T follicular helper cell (primary cell): ENCODE results near the gene ARHGAP6.

Experiments
- DNase-seq: peaks from one replicate; pipeline ENCODE4 v3.0.0-alpha.2; 2020; ENCODE audit warnings: low read depth
- total RNA-seq, 2 experiments: gene quantifications; one replicate each; lab custom pipeline; 2026; lab: John Stamatoyannopoulos, UW

The ARHGAP6 gene
- 0 reads per million in 2 experiments for total RNA-seq

GRCh38 chrX:11665168-11666111 lies at the start of gene ARHGAP6:
Gene ARHGAP6 (minus strand): TSS chrX:11665920. CDS start chrX:11664828, 1,092 bp downstream.
- DNase-seq = no peak

- no peak for DNase-seq
Measured at GRCh38 chrX:11704725-11705495, 39.2 kb upstream of the ARHGAP6 start.

- no peak for DNase-seq
Measured at GRCh38 chrX:11703855-11704254, 38.1 kb upstream of the ARHGAP6 start.

- no peak for DNase-seq
Measured at GRCh38 chrX:11702965-11703631, 37.4 kb upstream of the ARHGAP6 start.

GRCh38 chrX:11702420-11702819 lies 36.7 kb upstream of the ARHGAP6 start:
- no peak for DNase-seq

GRCh38 chrX:11698702-11699101 lies 33.0 kb upstream of the ARHGAP6 start:
- no peak for DNase-seq

- no peak for DNase-seq
Measured at GRCh38 chrX:11688201-11688600, 22.5 kb upstream of the ARHGAP6 start.

- no peak for DNase-seq
Measured at GRCh38 chrX:11687157-11687556, 21.4 kb upstream of the ARHGAP6 start.

- no peak for DNase-seq
Measured at GRCh38 chrX:11683057-11683456, 17.3 kb upstream of the ARHGAP6 start.

- no peak for DNase-seq
Measured at GRCh38 chrX:11678158-11678557, 12.4 kb upstream of the ARHGAP6 start.

GRCh38 chrX:11672213-11672612 lies 6.5 kb upstream of the ARHGAP6 start:
- no peak for DNase-seq

- DNase-seq = no peak
Measured at GRCh38 chrX:11670316-11670715, 4.6 kb upstream of the ARHGAP6 start.

- no peak for DNase-seq
Measured at GRCh38 chrX:11666952-11667685, 1.4 kb upstream of the ARHGAP6 start.

- no peak for DNase-seq
Measured at GRCh38 chrX:11666164-11666563, 444 bp upstream of the ARHGAP6 start.

- DNase-seq = no peak
Measured at GRCh38 chrX:11664211-11665167, 1.2 kb downstream of the ARHGAP6 start.

- DNase-seq = no peak
Measured at GRCh38 chrX:11663875-11664210, 1.9 kb downstream of the ARHGAP6 start.

GRCh38 chrX:11655282-11656015 lies 10.3 kb downstream of the ARHGAP6 start:
- no peak for DNase-seq

- DNase-seq = no peak
Measured at GRCh38 chrX:11648705-11649519, 16.8 kb downstream of the ARHGAP6 start.

- no peak for DNase-seq
Measured at GRCh38 chrX:11647138-11647537, 18.6 kb downstream of the ARHGAP6 start.
